Right atrium auricular region (tissue), 2 donors: ENCODE measurements around the gene SIL1. TPM values are rescaled to one million over a fixed set of nuclear protein-coding genes. Genes with fewer than 3 reads are reported as not detected.
"Not testable (repeated sequence)": the region's sequence is repeated elsewhere in the genome, so short reads cannot be mapped to it uniquely, and the experiment has no call there.

Experiments used
- DNase-seq: peaks from one replicate; pipeline ENCODE4 v3.0.0-alpha.2; 2019; ENCODE audit warnings: low spot score
- H3K27ac ChIP-seq, 2 donors: fragments of 200-600 bp; sonication (generic); 1 replicate in 1 of 2; 2 replicates in 1 of 2; pipeline ENCODE4 v1.5.1; 2016 to 2019
- H3K27me3 ChIP-seq, 2 donors: fragments of 200-600 bp; sonication (generic); one replicate each; pipeline versions ENCODE4 v1.5.1 to v1.6.0; 2017 to 2019
- H3K36me3 ChIP-seq: fragments of 200-600 bp; sonication (generic); one replicate; pipeline ENCODE4 v1.5.1; 2016
- H3K4me1 ChIP-seq, 2 donors: fragments of 200-600 bp; sonication (generic); one replicate each; pipeline versions ENCODE4 v1.5.1 to v1.6.0; 2017 to 2019
- H3K4me3 ChIP-seq, 2 donors: fragments of 200-600 bp; sonication (generic); 1 replicate in 1 of 2; 2 replicates in 1 of 2; pipeline ENCODE4 v1.5.1; 2017 to 2019; ENCODE audit warnings: mild to moderate bottlenecking in 1 of 2, moderate library complexity in 1 of 2
- H3K9me3 ChIP-seq, 2 donors: fragments of 200-600 bp; sonication (generic); one replicate each; pipeline ENCODE4 v1.5.1; 2019
- total RNA-seq, 2 donors: library from RNA; depleted of rRNA; stranded (reverse); fragments of >200 nt; gene quantifications; one replicate each; pipeline ENCODE4 v1.1.0, GENCODE V29; 2016
- TF ChIP-seq, protein P1 (sequence below), 2 donors: fragments of 200-600 bp; sonication (generic); IDR thresholded peaks; one replicate each; pipeline ENCODE4 v1.5.1; 2019; ENCODE audit warnings: antibody characterized with exemption in 2 of 2

SIL1 gene
- total RNA-seq, 2 donors from 2014 or later = 32.7 to 41.3 TPM

DNA sequence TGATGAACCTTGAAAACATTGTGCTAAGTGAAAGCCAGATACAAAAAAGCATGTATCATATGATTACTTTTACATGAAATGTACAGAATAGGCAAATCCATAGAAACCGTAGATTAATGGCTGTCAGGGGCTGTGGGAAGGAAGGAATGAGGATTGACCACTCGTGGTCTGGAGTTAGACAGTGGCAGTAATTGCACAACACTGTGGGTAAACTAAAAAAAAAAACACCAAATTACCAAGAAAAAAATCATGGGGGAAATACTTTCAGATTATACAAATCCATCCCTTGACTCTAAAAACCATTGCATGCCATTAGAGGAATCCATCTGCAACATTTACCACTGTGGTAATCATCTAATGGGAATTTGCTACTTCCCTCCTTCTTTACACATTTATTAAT, 140.0 kb downstream of the SIL1 start:
- TF ChIP-seq, protein P1, sequence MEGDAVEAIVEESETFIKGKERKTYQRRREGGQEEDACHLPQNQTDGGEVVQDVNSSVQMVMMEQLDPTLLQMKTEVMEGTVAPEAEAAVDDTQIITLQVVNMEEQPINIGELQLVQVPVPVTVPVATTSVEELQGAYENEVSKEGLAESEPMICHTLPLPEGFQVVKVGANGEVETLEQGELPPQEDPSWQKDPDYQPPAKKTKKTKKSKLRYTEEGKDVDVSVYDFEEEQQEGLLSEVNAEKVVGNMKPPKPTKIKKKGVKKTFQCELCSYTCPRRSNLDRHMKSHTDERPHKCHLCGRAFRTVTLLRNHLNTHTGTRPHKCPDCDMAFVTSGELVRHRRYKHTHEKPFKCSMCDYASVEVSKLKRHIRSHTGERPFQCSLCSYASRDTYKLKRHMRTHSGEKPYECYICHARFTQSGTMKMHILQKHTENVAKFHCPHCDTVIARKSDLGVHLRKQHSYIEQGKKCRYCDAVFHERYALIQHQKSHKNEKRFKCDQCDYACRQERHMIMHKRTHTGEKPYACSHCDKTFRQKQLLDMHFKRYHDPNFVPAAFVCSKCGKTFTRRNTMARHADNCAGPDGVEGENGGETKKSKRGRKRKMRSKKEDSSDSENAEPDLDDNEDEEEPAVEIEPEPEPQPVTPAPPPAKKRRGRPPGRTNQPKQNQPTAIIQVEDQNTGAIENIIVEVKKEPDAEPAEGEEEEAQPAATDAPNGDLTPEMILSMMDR (IDR thresholded peaks at IDR 0.05) = no peak
- H3K9me3 ChIP-seq = no peaks in the 10 kb centered on the region
- no peaks in the 10 kb centered on the region for H3K27me3 ChIP-seq
- no peak for DNase-seq
- no peak overlapping the region for H3K4me3 ChIP-seq
- no peak overlapping the region for H3K27ac ChIP-seq
- no peaks in the 10 kb centered on the region for H3K36me3 ChIP-seq
- H3K4me1 ChIP-seq = peaks cover 0 to 26% of the 10 kb centered on the region in 2 donors

DNA sequence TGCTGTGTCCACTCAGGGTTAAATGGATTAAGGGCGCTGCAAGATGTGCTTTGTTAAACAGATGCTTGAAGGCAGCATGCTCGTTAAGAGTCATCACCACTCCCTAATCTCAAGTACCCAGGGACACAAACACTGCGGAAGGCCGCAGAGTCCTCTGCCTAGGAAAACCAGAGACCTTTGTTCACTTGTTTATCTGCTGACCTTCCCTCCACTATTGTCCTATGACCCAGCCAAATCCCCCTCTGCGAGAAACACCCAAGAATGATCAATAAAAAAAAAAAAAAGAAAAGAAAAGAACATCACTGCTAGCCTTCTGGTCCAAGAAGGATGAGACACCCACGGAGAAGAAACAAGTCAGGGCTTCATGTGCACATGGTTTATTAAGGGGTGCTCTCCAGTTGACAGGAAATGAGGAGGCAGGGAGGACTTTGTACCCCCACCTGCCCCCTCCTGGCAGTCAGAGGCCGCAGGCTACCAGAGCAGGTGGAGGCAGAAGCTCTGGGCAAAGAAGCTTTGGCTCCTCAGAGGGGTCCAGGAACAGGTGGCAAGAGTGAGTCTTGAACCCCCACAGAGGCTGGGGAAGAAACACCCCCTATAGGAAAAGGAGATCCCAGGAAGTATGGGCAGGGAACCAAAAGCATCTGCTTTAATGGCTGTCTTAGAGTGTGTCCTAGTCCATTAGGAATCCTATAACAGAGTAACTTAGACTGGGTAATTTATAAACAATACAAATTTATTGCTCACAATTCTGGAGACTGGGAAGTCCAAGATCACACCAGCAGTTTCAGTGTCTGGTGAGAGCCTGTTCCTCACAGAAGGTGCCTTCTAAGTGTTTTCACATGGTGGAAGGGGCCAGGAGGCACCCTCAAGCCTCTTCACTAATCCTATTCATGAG, 140.9 kb downstream of the SIL1 start:
- H3K4me1 ChIP-seq = peaks cover 0 to 18% of the 10 kb centered on the region in 2 donors
- not testable (repeated sequence) for H3K4me3 ChIP-seq, H3K9me3 ChIP-seq, DNase-seq, H3K36me3 ChIP-seq, H3K27ac ChIP-seq, H3K27me3 ChIP-seq

DNA sequence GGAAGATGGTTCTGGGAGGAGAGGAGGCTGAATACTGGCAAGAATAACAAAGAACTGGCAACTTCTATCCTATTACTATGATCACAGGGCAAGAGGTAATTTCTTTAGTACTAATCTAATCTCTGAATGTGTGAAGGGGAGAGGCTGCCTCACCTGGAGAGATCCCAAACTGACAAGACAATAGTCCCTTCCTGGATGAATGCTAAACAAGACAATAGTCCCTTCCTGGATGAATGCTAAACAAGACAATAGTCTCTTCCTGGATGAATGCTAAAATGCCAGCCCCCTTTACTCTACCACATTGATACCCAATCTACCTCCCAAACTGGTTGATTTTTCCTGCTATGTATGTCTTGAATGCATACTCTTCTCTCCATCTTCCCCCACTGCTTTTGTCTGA, 145.2 kb downstream of the SIL1 start:
- H3K9me3 ChIP-seq = no peaks in the 10 kb centered on the region
- no peak for DNase-seq
- no peak overlapping the region for H3K27ac ChIP-seq
- H3K4me1 ChIP-seq = peaks cover 0 to 14% of the 10 kb centered on the region in 2 donors
- no peaks in the 10 kb centered on the region for H3K27me3 ChIP-seq
- no peaks in the 10 kb centered on the region for H3K36me3 ChIP-seq
- H3K4me3 ChIP-seq = no peak overlapping the region
- TF ChIP-seq, protein P1 (IDR thresholded peaks at IDR 0.05) = no peak

DNA sequence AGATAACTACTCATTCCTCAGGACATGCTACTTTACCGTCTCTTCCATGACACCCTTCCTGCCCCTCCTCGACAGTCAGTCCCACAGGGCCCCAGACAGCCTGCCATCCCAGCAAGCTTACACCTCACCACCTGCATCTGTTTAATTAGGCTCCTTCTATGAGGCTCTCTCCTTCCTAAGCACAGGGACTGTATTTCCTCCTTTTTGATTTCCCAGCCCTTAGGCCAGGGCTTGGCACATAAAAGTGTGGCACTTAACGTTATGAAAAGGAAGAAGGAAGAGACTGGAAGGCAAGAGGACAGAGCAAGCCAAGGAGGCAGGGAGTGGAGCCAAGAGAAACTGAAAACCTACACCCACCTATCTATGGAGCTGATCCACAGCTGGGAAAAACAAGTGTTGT, 146.8 kb downstream of the SIL1 start:
- TF ChIP-seq, protein P1 (IDR thresholded peaks at IDR 0.05) = no peak
- Histone ChIP-seq H3K27me3 (no peaks in the 10 kb centered on the region), H3K36me3 (no peaks in the 10 kb centered on the region), H3K9me3 (no peaks in the 10 kb centered on the region), H3K4me3 (no peak overlapping the region), H3K4me1 (peaks cover 0 to 14% of the 10 kb centered on the region in 2 donors), H3K27ac (no peak overlapping the region)
- DNase-seq = no peak

DNA sequence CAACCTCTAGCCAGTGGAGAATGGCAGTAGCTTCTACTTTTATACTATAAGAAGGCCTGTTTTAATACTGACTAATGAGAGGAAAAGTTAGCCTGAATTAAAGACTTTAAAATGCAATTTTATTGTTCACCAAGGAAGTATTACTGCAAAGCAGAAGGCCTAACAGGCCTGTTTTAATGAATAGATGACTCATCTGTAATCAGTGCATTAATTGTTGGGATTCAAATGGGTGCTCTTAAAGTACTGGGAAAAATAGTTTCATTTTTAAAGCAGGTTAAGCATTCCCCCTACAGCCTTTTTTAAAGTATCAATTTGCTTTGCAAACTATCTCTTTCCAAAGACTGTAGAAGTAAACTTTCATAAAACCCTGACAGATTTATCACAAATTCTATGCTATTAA, 147.7 kb downstream of the SIL1 start:
- Histone ChIP-seq H3K27me3 (no peaks in the 10 kb centered on the region), H3K4me3 (no peak overlapping the region), H3K9me3 (no peaks in the 10 kb centered on the region)

DNA sequence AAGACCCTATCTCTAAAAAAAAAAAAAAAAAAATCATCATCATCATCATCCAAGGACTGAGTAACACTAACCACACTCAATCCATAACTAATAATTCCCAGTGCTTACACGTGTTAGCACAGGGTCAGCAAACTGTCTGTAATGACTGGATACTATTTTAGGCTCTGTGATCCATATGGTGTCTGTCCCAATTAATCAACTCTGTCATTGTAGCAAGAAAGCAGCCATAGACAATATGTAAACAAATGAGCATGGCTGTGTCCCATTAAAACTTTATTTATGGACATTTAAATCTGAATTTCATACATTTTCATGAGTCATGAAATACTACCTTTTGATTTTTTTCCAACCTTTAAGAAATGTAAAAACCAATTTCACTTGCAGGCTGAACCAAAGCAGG, 148.4 kb downstream of the SIL1 start:
- Histone ChIP-seq H3K27me3 (no peaks in the 10 kb centered on the region), H3K36me3 (no peaks in the 10 kb centered on the region), H3K27ac (no peak overlapping the region), H3K9me3 (no peaks in the 10 kb centered on the region), H3K4me1 (peaks cover 0 to 14% of the 10 kb centered on the region in 2 donors), H3K4me3 (no peak overlapping the region)
- TF ChIP-seq, protein P1 (IDR thresholded peaks at IDR 0.05) = no peak
- DNase-seq = no peak

More for the DNA sequence above, 147.7 kb downstream of the SIL1 start:
- TF ChIP-seq, protein P1 (IDR thresholded peaks at IDR 0.05) = no peak
- Histone ChIP-seq H3K27ac (no peak overlapping the region), H3K36me3 (no peaks in the 10 kb centered on the region), H3K4me1 (peaks cover 0 to 14% of the 10 kb centered on the region in 2 donors)
- no peak for DNase-seq
